WTC11 (cell line): ENCODE measurements around the gene CAMTA1. TPM values are rescaled to one million over a fixed set of nuclear protein-coding genes. Genes with fewer than 3 reads are reported as not detected.

Experiments
- ATAC-seq: fragments of 200-7000 bp; cut with Tn5 transposase; 2 replicates; pipeline ENCODE4 v1.10.0; 2021; ENCODE audit warnings: mild to moderate bottlenecking, moderate library complexity
- CTCF ChIA-PET: fragments of 300-600 bp; sonication (Branson Sonifier 250); formaldehyde crosslinking; loops from one replicate; lab custom pipeline; 2021; ENCODE audit warnings: antibody characterized with exemption; lab: Charles Lee
- POLR2A ChIA-PET: fragments of 350-600 bp; sonication (Branson Sonifier 250); formaldehyde crosslinking; loops from one replicate; lab custom pipeline; 2021; ENCODE audit warnings: antibody characterized with exemption; lab: Charles Lee
- DNase-seq: peaks from one replicate; pipeline ENCODE4 v3.0.0; 2021; ENCODE audit warnings: low spot score
- H3K27ac Mint-ChIP-seq: 2 replicates; pipeline ENCODE4 v1.8.0; 2021; ENCODE audit warnings: mixed read lengths
- H3K27me3 Mint-ChIP-seq: 2 replicates; pipeline ENCODE4 v1.8.0; 2021; ENCODE audit warnings: low read depth, mild to moderate bottlenecking, moderate library complexity, mixed read lengths
- H3K36me3 Mint-ChIP-seq: 2 replicates; pipeline ENCODE4 v1.8.0; 2021; ENCODE audit warnings: mixed read lengths
- H3K4me1 Mint-ChIP-seq: 2 replicates; pipeline ENCODE4 v1.8.0; 2022; ENCODE audit warnings: mixed read lengths
- H3K4me3 Mint-ChIP-seq: 2 replicates; pipeline ENCODE4 v1.8.0; 2021; ENCODE audit warnings: mild to moderate bottlenecking, moderate library complexity, mixed read lengths
- H3K9me3 Mint-ChIP-seq: 2 replicates; pipeline ENCODE4 v1.8.0; 2021; ENCODE audit warnings: mixed read lengths
- ELF4 ChIP-seq: sonication (generic); formaldehyde crosslinking; IDR thresholded peaks from 2 replicates; pipeline ENCODE4 v1.8.1; 2022; ENCODE audit warnings: low read depth, mild to moderate bottlenecking, moderate library complexity, missing genetic modification reagents
- FOXK1 ChIP-seq: sonication (generic); formaldehyde crosslinking; IDR thresholded peaks from 2 replicates; pipeline ENCODE4 v1.8.0; 2022; ENCODE audit warnings: mild to moderate bottlenecking, moderate library complexity, missing genetic modification reagents
- FOXP1 ChIP-seq: sonication (generic); formaldehyde crosslinking; IDR thresholded peaks from 2 replicates; pipeline ENCODE4 v1.8.0; 2022; ENCODE audit warnings: missing genetic modification reagents, mild to moderate bottlenecking, moderate library complexity, borderline replicate concordance
- HMGA2 ChIP-seq: fragments of 250-450 bp; sonication (Bioruptor Pico); IDR thresholded peaks from 2 replicates; pipeline ENCODE4 v1.4.0; 2021; ENCODE audit warnings: mild to moderate bottlenecking, moderate library complexity
- KAT7 ChIP-seq: sonication (generic); formaldehyde crosslinking; IDR thresholded peaks from 2 replicates; pipeline ENCODE4 v1.8.1; 2023; ENCODE audit warnings: missing genetic modification reagents, mild to moderate bottlenecking, borderline replicate concordance
- MXD4 ChIP-seq: fragments of 250-450 bp; sonication (Bioruptor Pico); IDR thresholded peaks from 2 replicates; pipeline ENCODE4 v1.8.0; 2021; ENCODE audit warnings: mild to moderate bottlenecking, moderate library complexity, borderline replicate concordance
- NFE2L1 ChIP-seq: sonication (generic); formaldehyde crosslinking; IDR thresholded peaks from 2 replicates; pipeline ENCODE4 v1.8.1; 2023; ENCODE audit warnings: missing genetic modification reagents
- NR1H2 ChIP-seq: sonication (generic); formaldehyde crosslinking; IDR thresholded peaks from 2 replicates; pipeline ENCODE4 v1.9.0; 2021; ENCODE audit warnings: mild to moderate bottlenecking, moderate library complexity, missing genetic modification reagents
- RORB ChIP-seq: fragments of 250-450 bp; sonication (Bioruptor Pico); IDR thresholded peaks from 2 replicates; pipeline ENCODE4 v1.9.0; 2021; ENCODE audit warnings: mild to moderate bottlenecking
- SMAD3 ChIP-seq: sonication (generic); formaldehyde crosslinking; IDR thresholded peaks from 2 replicates; pipeline ENCODE4 v1.8.0; 2022; ENCODE audit warnings: missing genetic modification reagents, mild to moderate bottlenecking, borderline replicate concordance
- SP1 ChIP-seq: sonication (generic); formaldehyde crosslinking; conservative IDR thresholded peaks from 2 replicates; pipeline ENCODE4 v1.8.1; 2022; ENCODE audit warnings: missing genetic modification reagents
- ZBTB21 ChIP-seq: sonication (generic); formaldehyde crosslinking; IDR thresholded peaks from 2 replicates; pipeline ENCODE4 v1.8.1; 2023; ENCODE audit warnings: mild to moderate bottlenecking, missing genetic modification reagents, borderline replicate concordance
- ZBTB43 ChIP-seq: sonication (generic); formaldehyde crosslinking; IDR thresholded peaks from 2 replicates; pipeline ENCODE4 v1.8.1; 2023; ENCODE audit warnings: mild to moderate bottlenecking, missing genetic modification reagents
- ZNF219 ChIP-seq: sonication (generic); formaldehyde crosslinking; IDR thresholded peaks from 2 replicates; pipeline ENCODE4 v1.8.0; 2023; ENCODE audit warnings: missing genetic modification reagents, mild to moderate bottlenecking, borderline replicate concordance
- ZNF263 ChIP-seq: sonication (generic); formaldehyde crosslinking; IDR thresholded peaks from 2 replicates; pipeline ENCODE4 v1.8.1; 2022; ENCODE audit warnings: low read depth, mild to moderate bottlenecking, moderate library complexity, missing genetic modification reagents
- ZNF281 ChIP-seq: sonication (generic); formaldehyde crosslinking; IDR thresholded peaks from 2 replicates; pipeline ENCODE4 v1.8.0; 2023; ENCODE audit warnings: mild to moderate bottlenecking, missing genetic modification reagents
- ZNF317 ChIP-seq: sonication (generic); formaldehyde crosslinking; IDR thresholded peaks from 2 replicates; pipeline ENCODE4 v1.8.1; 2023; ENCODE audit warnings: low read depth, mild to moderate bottlenecking, moderate library complexity, missing genetic modification reagents, borderline replicate concordance
- ZNF416 ChIP-seq: fragments of 250-450 bp; sonication (Bioruptor Pico); IDR thresholded peaks from 2 replicates; pipeline ENCODE4 v1.9.0; 2021; ENCODE audit warnings: mild to moderate bottlenecking, inconsistent platforms
- ZNF423 ChIP-seq: fragments of 250-450 bp; sonication (Bioruptor Pico); IDR thresholded peaks from 2 replicates; pipeline ENCODE4 v2.1.2; 2022; ENCODE audit warnings: mild to moderate bottlenecking, moderate library complexity
- total RNA-seq: library from RNA; stranded (reverse); gene quantifications from 3 replicates; pipeline ENCODE4 v1.2.3, GENCODE V29; 2021
- TF ChIP-seq, protein P1 (sequence below): fragments of 250-450 bp; sonication (Bioruptor Pico); IDR thresholded peaks from 2 replicates; pipeline ENCODE4 v1.9.0; 2021; ENCODE audit warnings: mild to moderate bottlenecking
- TF ChIP-seq, protein P2 (sequence below): sonication (generic); formaldehyde crosslinking; conservative IDR thresholded peaks from 2 replicates; pipeline ENCODE4 v1.8.1; 2023; ENCODE audit warnings: mild to moderate bottlenecking, low read depth, missing genetic modification reagents, moderate library complexity
- TF ChIP-seq, protein P3 (sequence below): sonication (generic); formaldehyde crosslinking; IDR thresholded peaks from 2 replicates; pipeline ENCODE4 v1.8.0; 2022; ENCODE audit warnings: mild to moderate bottlenecking, missing genetic modification reagents

Gene CAMTA1
- total RNA-seq, 1 experiment from 2014 or later, result 86.4 TPM

- POLR2A ChIA-PET, result no interaction called here
- H3K27me3 Mint-ChIP-seq, result no peaks in the 10 kb centered on the region
- no peaks in the 10 kb centered on the region for H3K36me3 Mint-ChIP-seq
- H3K27ac Mint-ChIP-seq, result no peak overlapping the region
- TF ChIP-seq ELF4 (CRISPR knock-in tag) (no peak), SP1 (no peak), ZNF281 (CRISPR knock-in tag) (no peak), ZNF423 (CRISPR knock-in tag) (no peak), RORB (CRISPR knock-in tag) (no peak), FOXK1 (CRISPR knock-in tag) (no peak), MXD4 (CRISPR knock-in tag) (no peak), FOXP1 (CRISPR knock-in tag) (no peak), KAT7 (CRISPR knock-in tag) (no peak), ZBTB21 (CRISPR knock-in tag) (no peak), ZNF317 (no peak)
- TF ChIP-seq, protein P1, sequence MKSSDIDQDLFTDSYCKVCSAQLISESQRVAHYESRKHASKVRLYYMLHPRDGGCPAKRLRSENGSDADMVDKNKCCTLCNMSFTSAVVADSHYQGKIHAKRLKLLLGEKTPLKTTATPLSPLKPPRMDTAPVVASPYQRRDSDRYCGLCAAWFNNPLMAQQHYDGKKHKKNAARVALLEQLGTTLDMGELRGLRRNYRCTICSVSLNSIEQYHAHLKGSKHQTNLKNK (CRISPR knock-in tag), result no peak
- peaks cover 36% of the 10 kb centered on the region for H3K4me1 Mint-ChIP-seq
- DNase-seq (no peak), ATAC-seq (no peak)
- H3K9me3 Mint-ChIP-seq, result no peaks in the 10 kb centered on the region
- CTCF ChIA-PET, result interaction anchor here (1.3 to 2.3 kb wide), 6 partner anchors 12 to 192 kb away, joined by 4 to 13 read pairs (median 8); no protein-coding TSS in a partner anchor
- H3K4me3 Mint-ChIP-seq, result no peak overlapping the region
These were observed 669.9 kb downstream of the CAMTA1 start for GRCh38 chr1:7454895-7455784.

- H3K4me3 Mint-ChIP-seq, result no peak overlapping the region
- H3K4me1 Mint-ChIP-seq, result peaks cover 39% of the 10 kb centered on the region
- ChIA-PET CTCF (interaction anchor here (0.7 to 2.3 kb wide), 11 partner anchors 9 to 231 kb away, joined by 3 to 10 read pairs (median 4); no protein-coding TSS in a partner anchor), POLR2A (no interaction called here)
- H3K36me3 Mint-ChIP-seq, result no peaks in the 10 kb centered on the region
- no peak overlapping the region for H3K27ac Mint-ChIP-seq
- no peak; the same call in 1 of the 2 replicates for ATAC-seq
- H3K27me3 Mint-ChIP-seq, result no peaks in the 10 kb centered on the region
- no peaks in the 10 kb centered on the region for H3K9me3 Mint-ChIP-seq
- DNase-seq, result no peak
- no peak for TF ChIP-seq NFE2L1 (CRISPR knock-in tag)
- no peak for TF ChIP-seq ZNF416 (CRISPR knock-in tag)
- TF ChIP-seq, protein P2, sequence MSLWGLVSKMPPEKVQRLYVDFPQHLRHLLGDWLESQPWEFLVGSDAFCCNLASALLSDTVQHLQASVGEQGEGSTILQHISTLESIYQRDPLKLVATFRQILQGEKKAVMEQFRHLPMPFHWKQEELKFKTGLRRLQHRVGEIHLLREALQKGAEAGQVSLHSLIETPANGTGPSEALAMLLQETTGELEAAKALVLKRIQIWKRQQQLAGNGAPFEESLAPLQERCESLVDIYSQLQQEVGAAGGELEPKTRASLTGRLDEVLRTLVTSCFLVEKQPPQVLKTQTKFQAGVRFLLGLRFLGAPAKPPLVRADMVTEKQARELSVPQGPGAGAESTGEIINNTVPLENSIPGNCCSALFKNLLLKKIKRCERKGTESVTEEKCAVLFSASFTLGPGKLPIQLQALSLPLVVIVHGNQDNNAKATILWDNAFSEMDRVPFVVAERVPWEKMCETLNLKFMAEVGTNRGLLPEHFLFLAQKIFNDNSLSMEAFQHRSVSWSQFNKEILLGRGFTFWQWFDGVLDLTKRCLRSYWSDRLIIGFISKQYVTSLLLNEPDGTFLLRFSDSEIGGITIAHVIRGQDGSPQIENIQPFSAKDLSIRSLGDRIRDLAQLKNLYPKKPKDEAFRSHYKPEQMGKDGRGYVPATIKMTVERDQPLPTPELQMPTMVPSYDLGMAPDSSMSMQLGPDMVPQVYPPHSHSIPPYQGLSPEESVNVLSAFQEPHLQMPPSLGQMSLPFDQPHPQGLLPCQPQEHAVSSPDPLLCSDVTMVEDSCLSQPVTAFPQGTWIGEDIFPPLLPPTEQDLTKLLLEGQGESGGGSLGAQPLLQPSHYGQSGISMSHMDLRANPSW (CRISPR knock-in tag), result no peak
- TF ChIP-seq, protein P3, sequence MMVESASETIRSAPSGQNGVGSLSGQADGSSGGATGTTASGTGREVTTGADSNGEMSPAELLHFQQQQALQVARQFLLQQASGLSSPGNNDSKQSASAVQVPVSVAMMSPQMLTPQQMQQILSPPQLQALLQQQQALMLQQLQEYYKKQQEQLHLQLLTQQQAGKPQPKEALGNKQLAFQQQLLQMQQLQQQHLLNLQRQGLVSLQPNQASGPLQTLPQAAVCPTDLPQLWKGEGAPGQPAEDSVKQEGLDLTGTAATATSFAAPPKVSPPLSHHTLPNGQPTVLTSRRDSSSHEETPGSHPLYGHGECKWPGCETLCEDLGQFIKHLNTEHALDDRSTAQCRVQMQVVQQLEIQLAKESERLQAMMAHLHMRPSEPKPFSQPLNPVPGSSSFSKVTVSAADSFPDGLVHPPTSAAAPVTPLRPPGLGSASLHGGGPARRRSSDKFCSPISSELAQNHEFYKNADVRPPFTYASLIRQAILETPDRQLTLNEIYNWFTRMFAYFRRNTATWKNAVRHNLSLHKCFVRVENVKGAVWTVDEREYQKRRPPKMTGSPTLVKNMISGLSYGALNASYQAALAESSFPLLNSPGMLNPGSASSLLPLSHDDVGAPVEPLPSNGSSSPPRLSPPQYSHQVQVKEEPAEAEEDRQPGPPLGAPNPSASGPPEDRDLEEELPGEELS, result no peak
- no peak for TF ChIP-seq NR1H2 (CRISPR knock-in tag)
- no peak for TF ChIP-seq ZNF263
- TF ChIP-seq SMAD3 (CRISPR knock-in tag), result no peak
- TF ChIP-seq ZNF219, result no peak
- TF ChIP-seq SP1, result no peak
- TF ChIP-seq HMGA2 (CRISPR knock-in tag), result no peak
- TF ChIP-seq ZBTB43 (CRISPR knock-in tag), result no peak
These were observed 670.8 kb downstream of the CAMTA1 start for GRCh38 chr1:7455796-7456721.
